HepG2 (cell line): Measurements from ENCODE around the gene TRIM62. TPM values are rescaled to one million over a fixed set of nuclear protein-coding genes. Genes with fewer than 3 reads are reported as not detected.

ENCODE experiments used
- ATAC-seq: fragments of 200-7000 bp; cut with Tn5 transposase; 3 replicates; pipeline ENCODE4 v1.9.1; 2020; ENCODE audit warnings: mild to moderate bottlenecking, moderate library complexity
- BruUV-seq: library from RNA; stranded (reverse); fragments of 400-500 nt; replicated peaks from 2 replicates; lab custom pipeline; 2021; lab: Mats Ljungman, UMichigan
- CTCF ChIA-PET: fragments of 300-600 bp; formaldehyde crosslinking; extraction: SDS; loops from one replicate; lab custom pipeline; 2021; ENCODE audit warnings: low total read pairs, inconsistent platforms, low intra/inter-chr PET ratio; lab: Yijun Ruan, JAX
- POLR2A ChIA-PET: fragments of 350-600 bp; sonication (Branson Sonifier 250); formaldehyde crosslinking; loops from one replicate; lab custom pipeline; 2020; ENCODE audit warnings: antibody characterized with exemption, inconsistent platforms; lab: Yijun Ruan, JAX
- DNase-seq: peaks from one replicate; pipeline ENCODE4 v3.0.0-alpha.2; 2015; ENCODE audit warnings: low spot score
- FAIRE-seq: peaks from 3 replicates; lab custom pipeline; 2011; peaks lifted over from hg19 to GRCh38; lab: Jason Lieb, UNC
- H2AFZ ChIP-seq: one replicate; pipeline ENCODE4 v1.6.1; 2011; ENCODE audit warnings: low read length, inconsistent platforms
- H3K27ac ChIP-seq: fragments of 300-600 bp; 3 replicates; pipeline ENCODE4 v1.8.0; 2011; ENCODE audit warnings: mixed run types, mild to moderate bottlenecking, mixed read lengths, low read length, inconsistent platforms; ENCODE audit not compliant: insufficient read depth; ENCODE audit errors: extremely low read length
- H3K27me3 ChIP-seq, 2 experiments: fragments of 200-600 bp in 1 of 2; 2 replicates in 1 of 2; 3 replicates in 1 of 2; pipeline versions ENCODE4 v1.6.0 to v1.8.0; 2011; ENCODE audit warnings: low read length in 2 of 2, mild to moderate bottlenecking in 2 of 2, moderate library complexity in 2 of 2, inconsistent platforms in 1 of 2; ENCODE audit not compliant: insufficient read depth in 2 of 2, control insufficient read depth in 1 of 2
- H3K36me3 ChIP-seq, 2 experiments: fragments of 200-600 bp in 1 of 2; replicated peaks in 1 of 2; 2 replicates in 1 of 2; 3 replicates in 1 of 2; pipeline versions ENCODE4 v1.5.1 to v1.8.0; 2011; ENCODE audit warnings: low read length in 2 of 2, inconsistent platforms in 1 of 2; ENCODE audit not compliant: insufficient read depth in 2 of 2, control insufficient read depth in 1 of 2
- H3K4me1 ChIP-seq: 2 replicates; pipeline ENCODE4 v1.5.1; 2012; ENCODE audit warnings: low read length, inconsistent platforms; ENCODE audit not compliant: insufficient read depth
- H3K4me2 ChIP-seq: 2 replicates; pipeline ENCODE4 v1.6.0; 2011; ENCODE audit warnings: low read depth, low read length, inconsistent platforms
- H3K4me3 ChIP-seq, 3 experiments: fragments of 200-600 bp in 1 of 3; sonication (generic), shearing (Covaris generic) in 1 of 3; replicated peaks in 1 of 3; 2 replicates each; pipeline ENCODE4 v1.5.1; 2011 to 2016; ENCODE audit warnings: low read length in 3 of 3, inconsistent platforms in 2 of 3, low read depth in 2 of 3, mild to moderate bottlenecking in 2 of 3, control low read depth in 1 of 3, mixed read lengths in 1 of 3; ENCODE audit not compliant: insufficient read depth in 1 of 3
- H3K79me2 ChIP-seq: one replicate; pipeline ENCODE4 v1.6.1; 2011; ENCODE audit warnings: low read length, inconsistent platforms; ENCODE audit not compliant: insufficient read depth
- H3K9ac ChIP-seq: 2 replicates; pipeline ENCODE4 v1.6.0; 2011; ENCODE audit warnings: mild to moderate bottlenecking, low read depth, low read length, inconsistent platforms; ENCODE audit not compliant: insufficient read depth
- H3K9me3 ChIP-seq: 2 replicates; pipeline ENCODE4 v1.5.1; 2012; ENCODE audit warnings: mild to moderate bottlenecking, low read length
- H4K20me1 ChIP-seq: 2 replicates; pipeline ENCODE4 v1.6.0; 2011; ENCODE audit warnings: inconsistent platforms, mild to moderate bottlenecking, low read length, moderate library complexity; ENCODE audit not compliant: insufficient read depth
- EED ChIP-seq: sonication (generic); formaldehyde crosslinking; IDR thresholded peaks from 2 replicates; pipeline ENCODE4 v1.5.0; 2020; ENCODE audit warnings: mild to moderate bottlenecking, missing genetic modification reagents
- ELF1 ChIP-seq: sonication (generic); formaldehyde crosslinking; IDR thresholded peaks from 2 replicates; pipeline ENCODE4 v1.4.0; 2020; ENCODE audit warnings: missing genetic modification reagents
- FLYWCH1 ChIP-seq: sonication (generic); formaldehyde crosslinking; IDR thresholded peaks from 2 replicates; pipeline ENCODE4 v1.8.1; 2023; ENCODE audit warnings: mild to moderate bottlenecking, missing genetic modification reagents
- HIVEP1 ChIP-seq: sonication (generic); formaldehyde crosslinking; IDR thresholded peaks from 2 replicates; pipeline ENCODE4 v1.4.0; 2020; ENCODE audit warnings: mild to moderate bottlenecking, missing genetic modification reagents
- HMGXB4 ChIP-seq, 2 experiments: sonication (generic) in 1 of 2; formaldehyde crosslinking in 1 of 2; IDR thresholded peaks; 2 replicates each; pipeline versions ENCODE4 v1.4.0 to v1.6.1; 2018 to 2020; ENCODE audit warnings: missing genetic modification reagents in 2 of 2, borderline replicate concordance in 1 of 2, low read depth in 1 of 2, mild to moderate bottlenecking in 1 of 2, missing biosample characterization in 1 of 2
- MBD4 ChIP-seq: IDR thresholded peaks from 2 replicates; pipeline ENCODE4 v1.6.1; 2012; ENCODE audit warnings: low read length, inconsistent platforms, borderline replicate concordance
- NFIC ChIP-seq: IDR thresholded peaks from 2 replicates; pipeline ENCODE4 v1.6.1; 2012; ENCODE audit warnings: mild to moderate bottlenecking, low read length, inconsistent platforms
- SCMH1 ChIP-seq: sonication (generic); formaldehyde crosslinking; IDR thresholded peaks from 2 replicates; pipeline ENCODE4 v1.9.0; 2021; ENCODE audit warnings: missing genetic modification reagents, mild to moderate bottlenecking, borderline replicate concordance
- SMAD9 ChIP-seq: sonication (generic); formaldehyde crosslinking; IDR thresholded peaks from 2 replicates; pipeline ENCODE4 v1.5.1; 2020; ENCODE audit warnings: mild to moderate bottlenecking, missing genetic modification reagents
- SNAPC5 ChIP-seq: sonication (generic); formaldehyde crosslinking; IDR thresholded peaks from 2 replicates; pipeline ENCODE4 v1.8.1; 2023; ENCODE audit warnings: mild to moderate bottlenecking, missing genetic modification reagents, borderline replicate concordance
- SP2 ChIP-seq: sonication (generic); formaldehyde crosslinking; IDR thresholded peaks from 2 replicates; pipeline ENCODE4 v1.5.1; 2020; ENCODE audit warnings: mild to moderate bottlenecking, missing genetic modification reagents
- ZNF280D ChIP-seq: sonication (generic); formaldehyde crosslinking; IDR thresholded peaks from 2 replicates; pipeline ENCODE4 v1.5.1; 2020; ENCODE audit warnings: mild to moderate bottlenecking, missing genetic modification reagents
- ZSCAN29 ChIP-seq: sonication (generic); formaldehyde crosslinking; conservative IDR thresholded peaks from 2 replicates; pipeline ENCODE4 v1.4.0; 2020; ENCODE audit warnings: mild to moderate bottlenecking, missing genetic modification reagents
- WGBS: methylation state at CpG from one replicate; pipeline ENCODE4 v1.1.6; 2017; ENCODE audit warnings: low lambda C conversion rate; 5-methylcytosine and 5-hydroxymethylcytosine counted together
- in situ Hi-C: cut with HindIII; loops from 2 replicates; pipeline ENCODE4 v1.10.0; 2017; ENCODE audit warnings: low pct_unique_long_range_greater_than_20kb; ENCODE audit not compliant: extremely low pct_ligation_motif_present
- intact Hi-C: fragments of 100-400 bp; cut with micrococcal nuclease; formaldehyde crosslinking; loops from one replicate; pipeline ENCODE4 v1.10.0; 2022; ENCODE audit not compliant: unreplicated experiment
- polyA plus RNA-seq, 8 experiments: library from polyadenylated mRNA; depleted of rRNA in 3 of 8; stranded (reverse) in 7 of 8; unstranded in 1 of 8; fragments of >200 nt; fragmentation: Illumina TruSeq in 4 of 8; extraction: Trizol in 4 of 8; gene quantifications; 2 replicates each; pipeline versions ENCODE4 v1.2.1 to v1.2.3, GENCODE V29; 2011 to 2016; ENCODE audit warnings: low read depth in 4 of 8, missing spikeins in 1 of 8, mixed read lengths in 1 of 8; ENCODE audit not compliant: insufficient read depth in 1 of 8
- total RNA-seq, 5 experiments: library from RNA; depleted of rRNA; stranded (reverse); fragments of >200 nt; fragmentation: Illumina TruSeq; extraction: Trizol; gene quantifications; 2 replicates each; pipeline ENCODE4 v1.2.3, GENCODE V29; 2016; ENCODE audit warnings: low read depth in 1 of 5
- TF ChIP-seq, protein P1 (sequence below): sonication (generic); formaldehyde crosslinking; IDR thresholded peaks from 2 replicates; pipeline ENCODE4 v1.8.0; 2022; ENCODE audit warnings: mild to moderate bottlenecking, missing genetic modification reagents
- TF ChIP-seq, protein P2 (sequence below): sonication (generic); formaldehyde crosslinking; IDR thresholded peaks from 2 replicates; pipeline ENCODE4 v1.8.1; 2023; ENCODE audit warnings: mild to moderate bottlenecking, missing genetic modification reagents
- TF ChIP-seq, protein P3 (sequence below): sonication (generic); formaldehyde crosslinking; IDR thresholded peaks from 2 replicates; pipeline ENCODE4 v1.8.0; 2022; ENCODE audit warnings: mild to moderate bottlenecking, missing genetic modification reagents, moderate library complexity

The TRIM62 gene
- total and polyA plus RNA-seq, 2 of the 13 experiments (the other 11 are each of a cell fraction or from before 2014, with no cell fraction given): 0.53 to 0.57 TPM

GRCh38 chr1:33182896-33183295 lies 1.1 kb upstream of the TRIM62 start:
- Histone ChIP-seq H3K27me3 (peaks cover 0 to 5% of the 10 kb centered on the region in 2 experiments; a peak in 1 of 5 replicates), H2AFZ (no peak overlapping the region), H3K27ac (no peak overlapping the region), H3K4me1 (peaks cover 23% of the 10 kb centered on the region), H3K9ac (no peak overlapping the region), H3K36me3 (0 out of 5 replicates have a peak, but pooled peaks cover 0 to 1% of the 10 kb centered on the region in 2 experiments), H3K79me2 (no peaks in the 10 kb centered on the region), H3K4me2 (no peak overlapping the region), H3K9me3 (no peaks in the 10 kb centered on the region), H3K4me3 (no peak overlapping the region), H4K20me1 (no peaks in the 10 kb centered on the region)
- ChIA-PET CTCF (no interaction called here), POLR2A (no interaction called here)
- DNase-seq (no peak), FAIRE-seq (no peak), ATAC-seq (no peak)
- WGBS: 44% methylated on average over 8 of the region's 8 CpGs
- BruUV-seq: no TSS peak
- intact Hi-C loops: no loop called here
- in situ Hi-C loops: no loop called here
- no peak for TF ChIP-seq SCMH1 (CRISPR knock-in tag)
- TF ChIP-seq SP2: no peak
- TF ChIP-seq FLYWCH1 (CRISPR knock-in tag): no peak
- TF ChIP-seq, protein P1, sequence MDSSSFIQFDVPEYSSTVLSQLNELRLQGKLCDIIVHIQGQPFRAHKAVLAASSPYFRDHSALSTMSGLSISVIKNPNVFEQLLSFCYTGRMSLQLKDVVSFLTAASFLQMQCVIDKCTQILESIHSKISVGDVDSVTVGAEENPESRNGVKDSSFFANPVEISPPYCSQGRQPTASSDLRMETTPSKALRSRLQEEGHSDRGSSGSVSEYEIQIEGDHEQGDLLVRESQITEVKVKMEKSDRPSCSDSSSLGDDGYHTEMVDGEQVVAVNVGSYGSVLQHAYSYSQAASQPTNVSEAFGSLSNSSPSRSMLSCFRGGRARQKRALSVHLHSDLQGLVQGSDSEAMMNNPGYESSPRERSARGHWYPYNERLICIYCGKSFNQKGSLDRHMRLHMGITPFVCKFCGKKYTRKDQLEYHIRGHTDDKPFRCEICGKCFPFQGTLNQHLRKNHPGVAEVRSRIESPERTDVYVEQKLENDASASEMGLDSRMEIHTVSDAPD (CRISPR knock-in tag): no peak
- TF ChIP-seq NFIC: no peak
- TF ChIP-seq, protein P2, sequence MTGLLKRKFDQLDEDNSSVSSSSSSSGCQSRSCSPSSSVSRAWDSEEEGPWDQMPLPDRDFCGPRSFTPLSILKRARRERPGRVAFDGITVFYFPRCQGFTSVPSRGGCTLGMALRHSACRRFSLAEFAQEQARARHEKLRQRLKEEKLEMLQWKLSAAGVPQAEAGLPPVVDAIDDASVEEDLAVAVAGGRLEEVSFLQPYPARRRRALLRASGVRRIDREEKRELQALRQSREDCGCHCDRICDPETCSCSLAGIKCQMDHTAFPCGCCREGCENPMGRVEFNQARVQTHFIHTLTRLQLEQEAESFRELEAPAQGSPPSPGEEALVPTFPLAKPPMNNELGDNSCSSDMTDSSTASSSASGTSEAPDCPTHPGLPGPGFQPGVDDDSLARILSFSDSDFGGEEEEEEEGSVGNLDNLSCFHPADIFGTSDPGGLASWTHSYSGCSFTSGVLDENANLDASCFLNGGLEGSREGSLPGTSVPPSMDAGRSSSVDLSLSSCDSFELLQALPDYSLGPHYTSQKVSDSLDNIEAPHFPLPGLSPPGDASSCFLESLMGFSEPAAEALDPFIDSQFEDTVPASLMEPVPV: no peak
- no peak for TF ChIP-seq ZSCAN29
- no peak for TF ChIP-seq MBD4
- TF ChIP-seq, protein P3, sequence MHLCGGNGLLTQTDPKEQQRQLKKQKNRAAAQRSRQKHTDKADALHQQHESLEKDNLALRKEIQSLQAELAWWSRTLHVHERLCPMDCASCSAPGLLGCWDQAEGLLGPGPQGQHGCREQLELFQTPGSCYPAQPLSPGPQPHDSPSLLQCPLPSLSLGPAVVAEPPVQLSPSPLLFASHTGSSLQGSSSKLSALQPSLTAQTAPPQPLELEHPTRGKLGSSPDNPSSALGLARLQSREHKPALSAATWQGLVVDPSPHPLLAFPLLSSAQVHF (CRISPR knock-in tag): no peak
- no peak for TF ChIP-seq EED (CRISPR knock-in tag)
- TF ChIP-seq SMAD9 (CRISPR knock-in tag): no peak
- TF ChIP-seq HIVEP1 (CRISPR knock-in tag): no peak
- no peak for TF ChIP-seq ZNF280D (CRISPR knock-in tag)
- TF ChIP-seq ELF1 (CRISPR knock-in tag): no peak
- no peak for TF ChIP-seq HMGXB4 (CRISPR knock-in tag; IDR thresholded peaks at IDR 0.05; ENCODE audit: borderline replicate concordance in 1 of 2, low read depth in 1 of 2)
- TF ChIP-seq SNAPC5: no peak
